Fibroblast of mammary gland (primary cell): ENCODE results near the gene DCAF8.
A peak's percentile ranks its signal among the peaks of the same experiment; 100 is the strongest.
"Not testable (repeated sequence)": the region's sequence is repeated elsewhere in the genome, so short reads cannot be mapped to it uniquely, and the experiment has no call there.

Source experiments
- DNase-seq: peaks from one replicate; pipeline ENCODE4 v3.0.0-alpha.2; 2010; ENCODE audit warnings: low read depth
- H3K4me3 ChIP-seq: 2 replicates; pipeline ENCODE4 v1.5.1; 2011; ENCODE audit warnings: low read depth, mild to moderate bottlenecking, low read length, moderate library complexity; ENCODE audit not compliant: control insufficient read depth
- TF ChIP-seq, protein P1 (sequence below): conservative IDR thresholded peaks from 2 replicates; pipeline ENCODE4 v1.5.1; 2011; ENCODE audit warnings: low read depth, low read length, inconsistent platforms; ENCODE audit not compliant: control insufficient read depth, insufficient read depth

The DCAF8 gene

DNA sequence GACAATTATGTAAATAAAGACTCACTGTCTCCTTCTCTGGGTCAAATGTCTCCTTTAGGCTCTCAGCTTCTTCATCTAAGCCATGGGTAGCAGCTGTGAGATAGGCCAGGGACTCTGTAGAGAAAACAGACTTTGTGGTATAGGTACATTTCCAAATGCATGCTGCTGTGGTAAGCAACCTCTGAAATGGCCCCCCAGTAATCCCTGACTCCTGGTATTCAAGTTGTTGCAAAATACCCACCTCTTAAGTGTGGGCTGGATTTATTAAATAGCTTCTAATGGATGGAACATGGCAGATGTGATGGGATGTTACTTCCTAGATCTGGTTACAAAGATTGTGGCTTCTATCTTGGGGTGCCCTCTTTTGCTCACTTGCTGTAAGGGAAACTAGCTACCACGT is 33.7 kb upstream of the DCAF8 start:
- TF ChIP-seq, protein P1, sequence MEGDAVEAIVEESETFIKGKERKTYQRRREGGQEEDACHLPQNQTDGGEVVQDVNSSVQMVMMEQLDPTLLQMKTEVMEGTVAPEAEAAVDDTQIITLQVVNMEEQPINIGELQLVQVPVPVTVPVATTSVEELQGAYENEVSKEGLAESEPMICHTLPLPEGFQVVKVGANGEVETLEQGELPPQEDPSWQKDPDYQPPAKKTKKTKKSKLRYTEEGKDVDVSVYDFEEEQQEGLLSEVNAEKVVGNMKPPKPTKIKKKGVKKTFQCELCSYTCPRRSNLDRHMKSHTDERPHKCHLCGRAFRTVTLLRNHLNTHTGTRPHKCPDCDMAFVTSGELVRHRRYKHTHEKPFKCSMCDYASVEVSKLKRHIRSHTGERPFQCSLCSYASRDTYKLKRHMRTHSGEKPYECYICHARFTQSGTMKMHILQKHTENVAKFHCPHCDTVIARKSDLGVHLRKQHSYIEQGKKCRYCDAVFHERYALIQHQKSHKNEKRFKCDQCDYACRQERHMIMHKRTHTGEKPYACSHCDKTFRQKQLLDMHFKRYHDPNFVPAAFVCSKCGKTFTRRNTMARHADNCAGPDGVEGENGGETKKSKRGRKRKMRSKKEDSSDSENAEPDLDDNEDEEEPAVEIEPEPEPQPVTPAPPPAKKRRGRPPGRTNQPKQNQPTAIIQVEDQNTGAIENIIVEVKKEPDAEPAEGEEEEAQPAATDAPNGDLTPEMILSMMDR = no peak
- no peak for DNase-seq
- no peak overlapping the region for H3K4me3 ChIP-seq

DNA sequence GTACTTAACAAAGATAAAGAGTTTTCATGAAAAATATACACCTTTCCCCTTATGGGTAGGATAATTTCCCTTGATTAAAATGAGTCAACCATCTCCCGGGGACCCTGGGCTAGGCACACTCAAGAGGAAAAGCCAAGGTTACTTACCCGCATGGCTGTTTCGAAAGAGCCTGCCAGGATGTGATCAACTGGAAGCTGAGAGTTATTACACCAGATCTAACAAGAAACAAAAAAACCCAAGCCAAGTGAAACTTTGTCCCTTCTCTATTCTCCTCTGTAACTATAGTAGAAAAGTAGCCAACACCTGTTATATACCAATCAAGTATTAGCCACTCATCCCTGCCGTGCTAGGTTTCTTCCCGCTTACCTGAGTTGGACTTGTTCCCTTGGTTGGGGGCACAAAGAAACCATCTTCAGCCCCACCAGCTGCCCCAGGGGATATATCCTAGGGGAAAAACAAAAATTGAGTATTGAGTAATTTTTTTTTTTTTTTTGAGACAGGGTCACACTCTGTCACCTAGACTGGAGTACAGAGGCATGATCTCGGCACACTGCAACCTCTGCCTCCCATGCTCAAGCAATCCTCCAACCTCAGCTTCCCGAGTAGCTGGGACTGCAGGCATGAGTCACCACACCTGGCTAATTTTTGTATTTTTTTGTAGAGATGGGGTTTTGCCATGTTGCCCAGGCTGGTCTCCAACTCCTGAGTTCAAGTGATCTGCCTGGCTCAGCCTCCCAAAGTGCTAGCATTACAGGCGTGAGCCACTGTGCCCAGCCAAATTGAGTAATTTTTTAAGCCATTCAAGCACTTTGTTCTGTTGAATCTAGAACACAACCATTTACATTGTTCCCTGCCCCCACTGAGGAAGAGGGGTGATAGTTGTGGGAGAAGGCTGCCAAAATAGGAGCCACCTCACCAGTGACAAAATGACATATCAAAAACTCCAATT is 30.9 kb upstream of the DCAF8 start:
- no peak overlapping the region for H3K4me3 ChIP-seq
- DNase-seq = peak; percentile 20
- TF ChIP-seq, protein P1 = no peak

DNA sequence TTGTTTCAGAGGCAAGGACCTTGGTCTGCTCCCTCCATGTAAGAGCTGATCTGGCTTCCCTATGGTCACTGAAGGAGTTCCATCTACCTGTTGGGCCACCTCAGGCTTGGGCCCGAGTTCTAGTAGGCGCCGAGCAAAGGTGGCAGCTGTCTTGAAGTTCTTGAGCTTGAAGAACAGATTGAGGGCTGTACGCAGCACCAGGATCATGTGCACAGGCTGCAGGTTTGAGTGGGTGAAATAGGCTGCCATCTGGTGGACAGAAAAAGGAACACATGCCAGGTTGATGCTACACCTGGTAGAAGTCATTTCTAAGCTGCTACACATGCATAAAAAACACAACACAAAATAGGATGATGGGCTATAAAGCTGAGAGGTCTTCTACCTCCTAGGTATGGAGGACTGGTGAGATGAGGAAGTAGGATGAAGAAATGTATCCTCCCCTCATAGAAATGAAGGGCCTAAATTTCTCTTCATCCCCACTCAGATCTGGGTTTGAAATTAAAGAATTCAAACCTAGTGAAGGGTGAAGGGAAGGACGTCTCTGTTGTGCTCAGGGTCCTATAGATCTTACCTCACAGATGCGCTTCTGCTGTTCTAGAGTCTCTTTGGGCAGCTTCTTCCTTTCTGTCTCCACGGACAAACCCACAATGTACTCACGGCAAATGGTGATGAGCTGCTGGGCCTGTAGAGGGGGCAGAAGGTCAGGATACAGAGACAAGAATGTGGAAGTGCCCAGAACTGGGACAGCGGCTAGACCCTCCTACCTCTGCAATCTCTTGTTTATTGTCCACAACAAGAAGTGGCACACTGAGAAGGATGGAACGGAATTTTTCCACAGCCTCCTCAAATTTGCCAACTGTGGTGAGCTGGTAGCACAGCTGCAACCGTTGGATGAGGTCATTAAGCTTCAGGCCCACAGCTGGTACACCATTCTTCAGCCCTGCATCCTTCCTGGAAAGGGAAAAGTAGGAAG is 29.2 kb upstream of the DCAF8 start:
- peak; percentile 76 for DNase-seq
- TF ChIP-seq, protein P1 = peak; percentile 80
- H3K4me3 ChIP-seq = no peak overlapping the region

DNA sequence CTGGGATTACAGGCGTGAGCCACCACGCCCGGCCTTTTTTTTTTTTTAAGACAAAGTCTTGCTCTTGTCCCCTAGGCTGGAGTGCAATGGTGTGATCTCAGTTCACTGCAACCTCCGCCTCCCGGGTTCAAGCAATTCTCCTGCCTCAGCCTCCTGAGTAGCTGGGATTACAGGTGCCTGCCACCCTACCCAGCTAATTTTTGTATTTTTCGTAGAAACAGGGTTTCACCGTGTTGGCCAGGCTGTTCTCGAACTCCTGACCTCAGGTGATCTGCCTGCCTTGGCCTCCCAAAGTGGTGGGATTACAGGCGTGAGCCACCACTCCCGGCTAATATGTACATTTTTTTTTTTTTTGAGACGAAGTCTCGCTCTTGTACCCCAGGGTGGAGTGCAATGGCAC is 25.4 kb upstream of the DCAF8 start:
- not testable (repeated sequence) for DNase-seq, H3K4me3 ChIP-seq

DNA sequence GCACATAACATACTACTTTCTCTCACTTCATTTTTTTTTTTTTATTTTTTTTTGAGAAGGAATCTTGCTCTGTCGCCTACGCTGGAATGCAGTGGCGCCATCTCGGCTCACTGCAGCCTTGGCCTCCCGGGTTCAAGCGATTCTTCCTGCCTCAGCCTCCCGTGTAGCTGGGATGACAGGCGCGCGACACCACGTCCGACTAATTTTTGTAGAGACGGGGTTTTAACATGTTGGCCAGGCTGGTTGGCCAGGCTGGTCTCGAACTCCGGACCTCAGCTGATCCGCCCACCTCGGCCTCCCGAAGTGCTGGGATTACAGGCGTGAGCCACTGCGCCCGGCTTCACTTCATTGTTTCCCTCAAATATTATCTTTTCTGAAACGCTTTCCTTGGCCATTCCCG is 23.2 kb upstream of the DCAF8 start:
- DNase-seq = no peak
- peak overlapping the region; percentile 94 for H3K4me3 ChIP-seq
- TF ChIP-seq, protein P1 = no peak

DNA sequence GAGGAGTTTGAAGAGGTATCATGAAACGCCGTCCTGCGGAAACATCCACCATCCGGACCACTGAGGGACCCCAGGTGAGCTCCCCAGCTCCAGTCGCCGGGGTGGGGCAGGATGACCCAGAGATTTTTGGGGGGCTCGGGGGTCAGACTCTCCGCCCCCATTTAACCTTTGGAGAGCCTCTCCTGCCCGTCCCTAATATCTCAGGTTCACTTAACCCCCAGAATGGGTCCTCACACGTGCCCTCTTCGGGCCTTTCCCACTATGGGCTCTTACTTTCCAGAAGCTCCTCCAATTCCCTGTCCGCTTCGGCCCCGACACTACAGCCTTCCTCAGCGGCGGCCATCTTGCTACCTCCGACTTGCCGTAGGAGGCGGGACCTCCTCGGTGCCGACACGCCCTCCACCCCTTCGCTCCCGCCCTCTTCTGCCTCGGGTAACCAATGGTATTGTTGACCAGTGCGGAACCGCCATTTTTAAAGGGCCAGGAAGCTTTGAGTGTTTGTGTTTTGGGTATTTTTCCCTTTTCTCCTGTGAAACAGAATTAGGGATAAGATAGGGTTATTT is 22.5 kb upstream of the DCAF8 start, which contains the start of gene PEX19:
Gene PEX19 (minus strand): TSS at position 352 of the 563 bp plus-strand sequence. CDS start 9 bp downstream, at position 343.
- TF ChIP-seq, protein P1 = no peak
- DNase-seq = peak; percentile 92
- H3K4me3 ChIP-seq = peak within 1 kb of the TSS; percentile 94
